Stimulated activated CD4-positive, alpha-beta T cell treated with anti-CD3 and anti-CD28 coated beads, TNF-alpha, amount 100 ng/mL, for 24 hours (primary cell): ENCODE data around the gene AQP2.
"Not testable (repeated sequence)": the region's sequence is repeated elsewhere in the genome, so short reads cannot be mapped to it uniquely, and the experiment has no call there.

Source experiments
- DNase-seq, 3 experiments: peaks; one replicate each; pipeline ENCODE4 v3.0.0-alpha.2; 2020; ENCODE audit warnings: low read depth in 3 of 3

The AQP2 gene

GRCh38 chr12:49969651-49970429 is 19.3 kb downstream of the AQP2 start:
- DNase-seq, result no peak

- DNase-seq, result no peak
These were observed 20.1 kb downstream of the AQP2 start for GRCh38 chr12:49970658-49971057.

GRCh38 chr12:49971141-49971540 is 20.6 kb downstream of the AQP2 start:
- no peak for DNase-seq

GRCh38 chr12:49972129-49972528 is 21.6 kb downstream of the AQP2 start:
- no peak for DNase-seq

- no peak for DNase-seq
These were observed 22.3 kb downstream of the AQP2 start, which contains the start of gene AQP6 for GRCh38 chr12:49972641-49973360. AQP6 (plus strand) TSS chr12:49972947; CDS start chr12:49973174, 227 bp downstream.

GRCh38 chr12:49973361-49973830 is 22.9 kb downstream of the AQP2 start:
- DNase-seq, result no peak

GRCh38 chr12:49974231-49974675 is 23.7 kb downstream of the AQP2 start:
- no peak for DNase-seq

GRCh38 chr12:49974677-49975317 is 24.3 kb downstream of the AQP2 start:
- DNase-seq, result no peak

- no peak for DNase-seq
These were observed 24.8 kb downstream of the AQP2 start for GRCh38 chr12:49975318-49975761.

GRCh38 chr12:49976557-49976956 is 26.0 kb downstream of the AQP2 start:
- no peak for DNase-seq

- DNase-seq, result no peak
These were observed 27.6 kb downstream of the AQP2 start for GRCh38 chr12:49978125-49978524.

GRCh38 chr12:49979016-49979586 is 28.6 kb downstream of the AQP2 start:
- no peak for DNase-seq

GRCh38 chr12:49979791-49980190 is 29.3 kb downstream of the AQP2 start:
- DNase-seq, result no peak

- no peak for DNase-seq
These were observed 30.2 kb downstream of the AQP2 start for GRCh38 chr12:49980501-49981349.

- no peak for DNase-seq
These were observed 31.9 kb downstream of the AQP2 start for GRCh38 chr12:49982246-49983087.

GRCh38 chr12:49983892-49984291 is 33.4 kb downstream of the AQP2 start:
- DNase-seq, result no peak

GRCh38 chr12:49984476-49985359 is 34.2 kb downstream of the AQP2 start:
- no peak for DNase-seq

- peak in 1 of 3 experiments; percentile 14 for DNase-seq
These were observed 35.4 kb downstream of the AQP2 start for GRCh38 chr12:49985981-49986380.

GRCh38 chr12:49986476-49986875 is 35.9 kb downstream of the AQP2 start:
- not testable (repeated sequence) for DNase-seq
